Measurements from ENCODE around the gene DLX4. TPM values are rescaled to one million over a fixed set of nuclear protein-coding genes. Genes with fewer than 3 reads are reported as not detected.

The DLX4 gene
- total RNA-seq, 1 donor from 2014 or later = 2.4 TPM

GRCh38 chr17:49946964-49947584 is 21.9 kb upstream of the DLX4 start:
- H3K27me3 Mint-ChIP-seq = peaks cover 60% of the 10 kb centered on the region
- no peaks in the 10 kb centered on the region for H3K9me3 Mint-ChIP-seq (ENCODE audit: low read depth)
- DNase-seq (ENCODE audit: low spot score, unreplicated experiment) = no peak

GRCh38 chr17:49949634-49950033 is 19.4 kb upstream of the DLX4 start:
- TF ChIP-seq CTCF (IDR thresholded peaks at IDR 0.05; ENCODE audit: unreplicated experiment) = no peak
- Mint-ChIP-seq H3K27ac (no peak overlapping the region), H3K4me3 (ENCODE audit: low read depth) (no peak overlapping the region), H3K27me3 (peaks cover 56% of the 10 kb centered on the region), H3K36me3 (ENCODE audit: insufficient read depth) (no peaks in the 10 kb centered on the region), H3K4me1 (ENCODE audit: low read depth) (peaks cover 2% of the 10 kb centered on the region), H3K9me3 (ENCODE audit: low read depth) (no peaks in the 10 kb centered on the region)
- DNase-seq (ENCODE audit: low spot score, unreplicated experiment) = no peak

More at GRCh38 chr17:49946964-49947584, 21.9 kb upstream of the DLX4 start:
- H3K4me3 Mint-ChIP-seq (ENCODE audit: low read depth) = no peak overlapping the region
- H3K36me3 Mint-ChIP-seq (ENCODE audit: insufficient read depth) = no peaks in the 10 kb centered on the region
- H3K4me1 Mint-ChIP-seq (ENCODE audit: low read depth) = peaks cover 3% of the 10 kb centered on the region
- no peak overlapping the region for H3K27ac Mint-ChIP-seq
- no peak for TF ChIP-seq CTCF (IDR thresholded peaks at IDR 0.05; ENCODE audit: unreplicated experiment)

GRCh38 chr17:49951362-49952082 is 17.5 kb upstream of the DLX4 start:
- TF ChIP-seq CTCF (IDR thresholded peaks at IDR 0.05; ENCODE audit: unreplicated experiment) = no peak
- DNase-seq (ENCODE audit: low spot score, unreplicated experiment) = no peak
- H3K27me3 Mint-ChIP-seq = peaks cover 56% of the 10 kb centered on the region
- no peaks in the 10 kb centered on the region for H3K36me3 Mint-ChIP-seq (ENCODE audit: insufficient read depth)
- H3K4me1 Mint-ChIP-seq (ENCODE audit: low read depth) = peaks cover 1% of the 10 kb centered on the region
- H3K9me3 Mint-ChIP-seq (ENCODE audit: low read depth) = no peaks in the 10 kb centered on the region
- H3K4me3 Mint-ChIP-seq (ENCODE audit: low read depth) = no peak overlapping the region
- no peak overlapping the region for H3K27ac Mint-ChIP-seq

GRCh38 chr17:49952209-49952911 is 16.6 kb upstream of the DLX4 start:
- no peaks in the 10 kb centered on the region for H3K36me3 Mint-ChIP-seq (ENCODE audit: insufficient read depth)
- peak; percentile 96 for TF ChIP-seq CTCF (IDR thresholded peaks at IDR 0.05; ENCODE audit: unreplicated experiment)
- peaks cover 1% of the 10 kb centered on the region for H3K4me1 Mint-ChIP-seq (ENCODE audit: low read depth)
- H3K9me3 Mint-ChIP-seq (ENCODE audit: low read depth) = no peaks in the 10 kb centered on the region
- peak; percentile 89 for DNase-seq (ENCODE audit: low spot score, unreplicated experiment)
- H3K27ac Mint-ChIP-seq = no peak overlapping the region
- H3K4me3 Mint-ChIP-seq (ENCODE audit: low read depth) = no peak overlapping the region
- peaks cover 62% of the 10 kb centered on the region for H3K27me3 Mint-ChIP-seq

- H3K4me1 Mint-ChIP-seq (ENCODE audit: low read depth) = no peaks in the 10 kb centered on the region
- H3K36me3 Mint-ChIP-seq (ENCODE audit: insufficient read depth) = no peaks in the 10 kb centered on the region
- no peak for TF ChIP-seq CTCF (IDR thresholded peaks at IDR 0.05; ENCODE audit: unreplicated experiment)
- no peak overlapping the region for H3K27ac Mint-ChIP-seq
- no peak overlapping the region for H3K4me3 Mint-ChIP-seq (ENCODE audit: low read depth)
- DNase-seq (ENCODE audit: low spot score, unreplicated experiment) = no peak
- no peaks in the 10 kb centered on the region for H3K9me3 Mint-ChIP-seq (ENCODE audit: low read depth)
- peaks cover 61% of the 10 kb centered on the region for H3K27me3 Mint-ChIP-seq
These were observed 16.0 kb upstream of the DLX4 start for GRCh38 chr17:49952912-49953497.

Data from progenitor cell of endocrine pancreas (in vitro differentiated cells).